GF-D8 (cell line): ENCODE measurements around the gene GP9.

Experiments
- DNase-seq: peaks from one replicate; lab custom pipeline; 2025; lab: John Stamatoyannopoulos, UW

Gene GP9

GRCh38 chr3:129028866-129029265, 31.7 kb upstream of the GP9 start:
- DNase-seq, result no peak

GRCh38 chr3:129030611-129031010, 30.0 kb upstream of the GP9 start:
- DNase-seq, result no peak

- no peak for DNase-seq
Measured at GRCh38 chr3:129031476-129032215, 28.9 kb upstream of the GP9 start.

DNA sequence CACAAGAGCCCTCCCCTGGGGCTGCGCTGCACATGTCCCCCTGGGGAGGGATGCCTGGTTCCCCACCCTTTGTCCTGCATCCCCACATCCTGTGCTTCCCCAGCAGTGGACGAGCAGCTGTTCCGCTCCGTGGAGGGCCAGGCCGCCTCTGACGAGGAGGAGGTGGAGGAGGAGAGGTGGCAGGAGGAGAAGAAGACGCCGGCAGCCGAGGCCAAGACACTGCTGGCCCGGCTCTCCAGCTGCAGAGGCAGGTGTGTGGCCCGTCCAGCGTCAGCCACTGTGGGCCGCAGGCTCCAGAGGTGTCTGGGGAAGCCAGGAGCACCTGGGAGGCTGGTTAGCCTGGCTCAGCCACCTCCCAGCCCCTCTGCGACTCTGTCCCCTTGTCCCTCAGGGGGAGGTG, 27.9 kb upstream of the GP9 start:
- no peak for DNase-seq

- DNase-seq, result no peak
Measured at GRCh38 chr3:129033151-129033550, 27.4 kb upstream of the GP9 start.

DNA sequence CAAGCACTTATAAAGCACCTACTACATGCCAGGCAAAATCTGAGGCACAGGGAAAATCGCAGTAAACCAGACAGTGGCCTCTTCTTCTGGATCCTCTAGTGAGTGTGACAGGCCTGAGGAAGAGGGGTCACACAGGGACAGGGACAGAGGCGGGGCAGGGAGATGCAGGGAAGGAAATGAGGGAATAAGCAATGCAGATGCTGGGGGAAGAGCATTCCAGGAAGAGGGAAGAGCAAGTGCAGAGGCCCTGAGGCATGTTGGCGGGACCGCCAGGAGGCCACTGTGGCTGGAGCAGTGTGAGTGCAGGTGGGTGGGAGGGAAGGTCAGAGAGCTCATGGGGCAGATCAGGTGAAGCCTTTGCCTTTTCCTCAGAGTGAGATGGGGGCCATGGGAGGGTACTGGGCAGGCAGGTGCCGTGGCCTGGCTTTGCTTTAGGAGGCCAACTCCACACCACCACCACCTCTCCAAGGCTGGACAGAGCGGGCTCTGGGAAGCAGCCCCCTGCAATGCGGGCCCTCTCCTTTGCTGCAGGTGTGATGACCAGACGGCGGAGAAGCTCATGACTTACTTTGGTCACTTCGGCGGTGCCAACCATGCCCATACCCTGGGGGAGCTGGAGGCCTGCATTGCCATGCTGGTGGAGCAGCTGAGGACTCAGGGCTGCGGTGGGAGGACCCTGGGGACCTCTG, 26.8 kb upstream of the GP9 start:
- DNase-seq, result no peak

DNA sequence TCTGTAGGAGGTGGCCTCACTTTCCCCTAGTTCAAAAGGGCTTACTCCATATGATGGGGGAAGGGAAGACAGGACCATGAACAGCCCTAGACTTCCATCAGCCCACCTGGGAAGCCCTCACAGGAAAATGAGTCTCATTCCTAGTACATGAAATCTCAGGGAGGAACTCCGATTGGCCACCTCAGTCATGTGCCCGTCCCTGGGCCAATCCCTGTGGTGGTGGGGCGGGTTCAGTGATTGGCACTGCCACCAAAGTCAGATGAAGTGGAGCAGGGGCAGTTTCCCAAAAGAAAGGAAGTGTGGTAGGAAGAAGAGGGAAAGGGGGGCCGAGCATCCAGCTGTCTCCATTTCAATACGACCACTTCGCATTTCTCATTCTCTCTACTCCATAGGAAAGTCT, 25.9 kb upstream of the GP9 start:
- DNase-seq, result no peak

DNA sequence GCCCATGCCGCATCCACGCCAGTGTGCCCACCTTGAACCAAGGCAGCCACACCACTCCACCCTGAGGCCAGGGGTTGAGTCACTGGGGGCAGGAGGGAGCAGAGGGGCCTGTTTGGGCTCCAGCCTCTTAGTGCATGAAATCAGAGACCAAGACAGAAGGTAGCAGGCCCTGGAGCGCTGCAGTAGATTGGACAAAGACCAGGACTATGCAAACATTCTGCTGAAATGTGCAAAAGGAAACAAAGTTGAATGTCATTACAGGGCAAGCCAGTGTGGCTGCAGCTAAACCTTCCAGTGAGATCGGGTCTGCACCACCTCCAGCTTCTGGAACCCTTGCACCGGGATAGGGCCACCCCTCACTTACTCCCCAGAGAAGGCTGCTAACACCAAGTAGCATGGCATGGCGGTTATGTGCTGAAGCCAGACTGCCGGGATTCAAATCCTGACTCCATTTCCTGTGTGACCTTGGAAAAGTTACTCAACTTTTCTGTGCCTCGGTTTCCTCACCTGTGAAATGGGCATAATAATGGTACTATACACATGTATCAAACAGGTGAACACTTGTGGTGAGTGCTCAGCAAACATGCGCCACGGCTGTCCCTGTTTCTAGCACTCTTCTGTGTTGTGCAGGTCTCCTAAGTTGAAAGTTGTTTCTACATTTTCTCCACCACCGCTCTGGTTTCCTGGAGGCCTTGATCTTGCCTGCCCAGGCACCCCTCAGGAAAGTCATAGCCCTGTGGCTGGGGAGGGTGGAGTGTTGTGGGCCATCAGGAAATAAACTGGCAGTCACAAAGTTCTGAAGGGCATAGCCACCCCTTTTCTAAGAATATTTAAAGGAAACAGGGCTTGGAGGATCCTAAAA, 25.0 kb upstream of the GP9 start:
- DNase-seq, result no peak

GRCh38 chr3:129036222-129037092, 24.1 kb upstream of the GP9 start:
- DNase-seq, result no peak

- DNase-seq, result no peak
Measured at GRCh38 chr3:129037093-129037419, 23.5 kb upstream of the GP9 start.

GRCh38 chr3:129038121-129038855, 22.3 kb upstream of the GP9 start:
- no peak for DNase-seq

DNA sequence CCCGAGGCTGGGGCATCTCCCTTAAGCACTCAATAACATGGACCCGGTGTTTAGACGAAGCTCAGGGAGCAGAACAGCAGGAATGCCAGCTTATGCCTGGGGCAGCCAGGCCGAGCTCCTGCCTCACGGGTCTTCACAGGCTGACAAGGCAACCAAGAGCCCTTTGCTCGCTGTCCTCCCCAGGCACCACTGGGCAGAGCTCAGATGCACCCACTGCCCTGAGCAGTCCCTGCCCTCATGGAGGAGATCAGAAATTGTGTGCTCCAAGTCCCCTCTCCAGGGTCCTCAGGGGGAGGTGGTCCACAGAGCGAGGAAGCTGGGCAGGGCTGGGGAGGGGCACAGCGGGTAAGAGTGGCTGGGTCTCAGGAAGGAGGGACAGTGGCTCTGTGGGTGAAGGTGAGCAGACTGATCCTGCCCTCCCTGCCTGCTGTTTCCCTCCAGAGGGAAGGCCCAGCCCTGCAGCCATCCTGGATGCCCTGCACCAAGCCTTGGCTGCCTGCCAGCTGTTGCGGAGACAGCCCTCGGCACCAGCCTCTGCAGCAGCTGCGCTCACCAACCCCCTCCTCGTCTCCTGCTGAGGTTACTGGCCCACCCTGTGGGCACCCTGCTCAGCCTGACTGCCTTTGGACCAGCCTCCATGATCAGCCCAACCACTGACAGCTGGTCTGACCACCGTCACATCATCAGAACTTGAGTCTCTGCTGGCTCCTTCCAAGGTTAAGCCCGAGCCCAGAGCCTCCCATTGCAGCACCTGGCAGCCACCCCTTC, 21.1 kb upstream of the GP9 start:
- no peak for DNase-seq

DNA sequence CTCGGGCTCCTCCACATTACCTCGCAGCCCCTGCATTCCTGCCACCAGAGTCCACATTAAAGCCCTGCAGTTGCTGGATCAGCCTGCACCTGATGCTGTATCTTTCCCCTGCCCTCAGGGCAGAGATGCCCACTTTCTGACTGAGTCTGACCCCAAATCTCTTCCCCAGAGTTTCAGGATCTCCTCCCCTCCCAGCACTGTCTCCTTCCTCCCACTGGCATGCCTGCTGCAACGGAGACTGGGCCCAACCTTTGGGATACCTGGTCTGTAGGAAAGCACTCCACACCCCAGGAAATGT, 20.6 kb upstream of the GP9 start:
- no peak for DNase-seq

- no peak for DNase-seq
Measured at GRCh38 chr3:129040579-129041300, 19.8 kb upstream of the GP9 start.

GRCh38 chr3:129045675-129046036, 14.9 kb upstream of the GP9 start:
- no peak for DNase-seq

DNA sequence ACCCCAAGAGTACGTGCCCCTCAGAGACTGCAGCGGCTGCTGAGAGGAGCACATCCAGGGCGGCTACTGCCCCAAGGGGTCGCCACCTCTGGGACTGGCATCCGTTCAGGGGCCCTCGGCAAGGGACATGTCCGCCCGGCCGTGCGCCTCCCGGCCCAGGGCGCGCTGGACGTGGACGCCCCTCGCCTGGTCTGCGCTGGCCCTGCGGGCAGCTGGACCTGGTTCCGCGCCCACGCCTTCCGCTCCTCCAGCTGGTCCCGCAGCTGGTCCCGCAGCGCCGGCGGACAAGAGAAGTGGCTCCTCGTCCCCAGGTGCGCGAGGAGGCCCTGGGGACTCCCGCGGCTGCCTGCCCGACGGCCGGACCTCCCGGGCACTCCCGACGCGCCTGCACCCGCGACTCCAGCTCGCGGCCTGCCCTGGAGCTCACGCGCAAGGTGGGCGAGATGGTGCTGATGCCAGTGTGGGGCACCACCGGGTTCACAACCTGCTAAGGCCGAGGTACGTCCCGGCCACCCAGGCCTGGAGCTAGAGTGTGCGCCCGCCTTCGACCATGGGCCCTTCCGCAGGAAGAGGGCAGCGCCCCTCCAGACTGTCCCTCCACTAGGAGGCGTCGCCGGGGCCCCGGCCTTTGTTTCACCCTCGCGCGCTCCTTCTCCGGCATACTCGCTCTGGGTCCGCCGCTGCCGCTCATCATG, 14.4 kb upstream of the GP9 start:
- DNase-seq, result no peak

GRCh38 chr3:129046732-129047552, 13.6 kb upstream of the GP9 start:
- no peak for DNase-seq

DNA sequence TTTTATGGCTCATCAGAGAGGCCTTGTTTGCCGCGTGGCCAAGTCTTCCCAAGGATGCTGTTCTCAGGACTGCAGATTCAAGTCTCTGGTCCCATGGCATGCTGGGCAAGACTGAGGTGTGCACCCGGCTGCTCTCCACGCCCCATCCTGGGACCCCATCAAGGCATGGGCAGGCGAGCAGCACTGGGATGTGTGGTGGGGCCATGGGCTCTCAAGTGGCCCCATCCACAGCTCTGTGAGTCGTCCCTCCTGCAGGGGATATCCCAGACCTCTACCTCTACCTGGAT, 13.1 kb upstream of the GP9 start:
- no peak for DNase-seq
